Natural killer cell (primary cell): ENCODE results near the gene USP6. TPM values are rescaled to one million over a fixed set of nuclear protein-coding genes. Genes with fewer than 3 reads are reported as not detected.
"Not testable (repeated sequence)": the region's sequence is repeated elsewhere in the genome, so short reads cannot be mapped to it uniquely, and the experiment has no call there.

Experiments used
- ATAC-seq, 3 donors: fragments of 150-1000 bp in 2 of 3; fragments of 200-7000 bp in 1 of 3; cut with Tn5 transposase; 1 replicate in 1 of 3; 2 replicates in 2 of 3; pipeline ENCODE4 v1.10.0; 2021; ENCODE audit warnings: mild to moderate bottlenecking in 2 of 3, moderate library complexity in 2 of 3
- DNase-seq, 2 donors: peaks; one replicate each; pipeline versions ENCODE4 v3.0.0 to v3.0.0-alpha.2; 2013 to 2021; ENCODE audit warnings: mixed read lengths in 1 of 2
- H3K27ac ChIP-seq: one replicate; pipeline ENCODE4 v1.5.1; 2013; ENCODE audit warnings: mild to moderate bottlenecking, low read length
- H3K27me3 ChIP-seq: one replicate; pipeline ENCODE4 v1.6.1; 2013; ENCODE audit warnings: low read length; ENCODE audit not compliant: control insufficient read depth, insufficient read depth
- H3K36me3 ChIP-seq: one replicate; pipeline ENCODE4 v1.6.1; 2013; ENCODE audit warnings: low read length; ENCODE audit not compliant: control insufficient read depth, insufficient read depth
- H3K4me1 ChIP-seq: one replicate; pipeline ENCODE4 v1.6.1; 2013; ENCODE audit warnings: low read length; ENCODE audit not compliant: control insufficient read depth, insufficient read depth
- H3K4me3 ChIP-seq: one replicate; pipeline ENCODE4 v1.5.1; 2013; ENCODE audit warnings: low read length
- H3K9me3 ChIP-seq: one replicate; pipeline ENCODE4 v1.6.1; 2013; ENCODE audit warnings: low read length; ENCODE audit not compliant: control insufficient read depth, insufficient read depth
- H3K27ac Mint-ChIP-seq, 2 donors: one replicate each; pipeline ENCODE4 v1.8.0; 2022; ENCODE audit warnings: mild to moderate bottlenecking in 2 of 2, mixed read lengths in 2 of 2, moderate library complexity in 1 of 2
- H3K27me3 Mint-ChIP-seq, 2 donors: one replicate each; pipeline ENCODE4 v1.8.0; 2022; ENCODE audit warnings: low read depth in 2 of 2, mixed read lengths in 2 of 2
- H3K36me3 Mint-ChIP-seq: one replicate; pipeline ENCODE4 v1.8.0; 2022; ENCODE audit warnings: mixed read lengths
- H3K4me1 Mint-ChIP-seq, 2 donors: one replicate each; pipeline ENCODE4 v1.8.0; 2022; ENCODE audit warnings: mixed read lengths in 2 of 2
- H3K4me3 Mint-ChIP-seq: one replicate; pipeline ENCODE4 v1.8.0; 2022; ENCODE audit warnings: mild to moderate bottlenecking, moderate library complexity, mixed read lengths
- H3K9me3 Mint-ChIP-seq, 2 donors: one replicate each; pipeline ENCODE4 v1.8.0; 2022; ENCODE audit warnings: mixed read lengths in 2 of 2
- CTCF ChIP-seq: fragments of 200-600 bp; IDR thresholded peaks from one replicate; pipeline ENCODE4 v1.8.0; 2022; ENCODE audit warnings: antibody characterized with exemption
- WGBS: methylation state at CpG from one replicate; pipeline ENCODE4 v1.1.7; 2013; ENCODE audit warnings: missing lambda C conversion rate; ENCODE audit not compliant: insufficient coverage; 5-methylcytosine and 5-hydroxymethylcytosine counted together
- intact Hi-C: fragments of 100-400 bp; cut with micrococcal nuclease; formaldehyde crosslinking; loops from one replicate; pipeline ENCODE4 v1.14.2; 2022
- total RNA-seq, 4 donors: library from RNA; stranded (reverse); fragments of 120-200 nt in 1 of 4; gene quantifications; one replicate each; pipeline versions ENCODE4 v1.2.3 to v1.2.4, GENCODE V29; 2013 to 2022

USP6 gene
- total RNA-seq, 3 donors from 2014 or later (not counting 1 experiment from before 2014, with no cell fraction given), result 0.07 to 0.34 (median 0.13) TPM

GRCh38 chr17:5138616-5139457, 23.0 kb downstream of the USP6 start:
- 88% methylated on average over 24 of the region's 24 CpGs for WGBS
- intact Hi-C loops, result no loop called here

GRCh38 chr17:5139458-5139732, 23.6 kb downstream of the USP6 start:
- Mint-ChIP-seq H3K4me1 (no peaks in the 10 kb centered on the region), H3K27ac (no peak overlapping the region), H3K4me3 (no peak overlapping the region), H3K36me3 (no peaks in the 10 kb centered on the region), H3K27me3 (peaks cover 0 to 4% of the 10 kb centered on the region in 2 donors), H3K9me3 (no peaks in the 10 kb centered on the region)
- Histone ChIP-seq H3K27ac (no peak overlapping the region), H3K36me3 (no peaks in the 10 kb centered on the region), H3K4me1 (no peaks in the 10 kb centered on the region), H3K4me3 (no peak overlapping the region), H3K27me3 (no peaks in the 10 kb centered on the region), H3K9me3 (no peaks in the 10 kb centered on the region)
- DNase-seq, result no peak
- no peak for ATAC-seq
- TF ChIP-seq CTCF, result no peak
- WGBS, result 97% methylated on average over 5 of the region's 5 CpGs
- intact Hi-C loops, result no loop called here

More at GRCh38 chr17:5138616-5139457, 23.0 kb downstream of the USP6 start:
- DNase-seq (no peak), ATAC-seq (no peak)
- Histone ChIP-seq H3K36me3 (no peaks in the 10 kb centered on the region), H3K4me1 (no peaks in the 10 kb centered on the region), H3K27ac (no peak overlapping the region), H3K27me3 (no peaks in the 10 kb centered on the region), H3K4me3 (no peak overlapping the region), H3K9me3 (no peaks in the 10 kb centered on the region)
- Mint-ChIP-seq H3K27me3 (peaks cover 0 to 2% of the 10 kb centered on the region in 2 donors), H3K9me3 (no peaks in the 10 kb centered on the region), H3K4me3 (no peak overlapping the region), H3K4me1 (no peaks in the 10 kb centered on the region), H3K36me3 (no peaks in the 10 kb centered on the region), H3K27ac (no peak overlapping the region)
- TF ChIP-seq CTCF, result no peak

GRCh38 chr17:5142877-5143276, 27.0 kb downstream of the USP6 start:
- DNase-seq, H3K4me1 ChIP-seq, H3K36me3 ChIP-seq, H3K27ac ChIP-seq, H3K36me3 Mint-ChIP-seq, H3K9me3 ChIP-seq, intact Hi-C loops, H3K27me3 ChIP-seq, H3K4me1 Mint-ChIP-seq, H3K4me3 ChIP-seq, ATAC-seq, H3K9me3 Mint-ChIP-seq, H3K27ac Mint-ChIP-seq, H3K4me3 Mint-ChIP-seq: not testable (repeated sequence)
- WGBS, result 83% methylated on average over 2 of the region's 18 CpGs
- H3K27me3 Mint-ChIP-seq, result peaks cover 4 to 17% of the 10 kb centered on the region in 2 donors

GRCh38 chr17:5146122-5146521, 30.3 kb downstream of the USP6 start:
- H3K4me1 Mint-ChIP-seq, H3K9me3 Mint-ChIP-seq, H3K9me3 ChIP-seq: not testable (repeated sequence)

GRCh38 chr17:5160702-5161101, 44.9 kb downstream of the USP6 start:
- H3K4me1 Mint-ChIP-seq, H3K36me3 ChIP-seq, H3K4me3 Mint-ChIP-seq, H3K36me3 Mint-ChIP-seq, H3K9me3 Mint-ChIP-seq, DNase-seq, H3K4me1 ChIP-seq, ATAC-seq, H3K27me3 ChIP-seq, H3K4me3 ChIP-seq, H3K9me3 ChIP-seq, H3K27ac ChIP-seq, H3K27ac Mint-ChIP-seq, intact Hi-C loops: not testable (repeated sequence)
- no CpG with 5 or more reads among the region's 1 CpG for WGBS
- peaks cover 7 to 18% of the 10 kb centered on the region in 2 donors for H3K27me3 Mint-ChIP-seq

More at GRCh38 chr17:5146122-5146521, 30.3 kb downstream of the USP6 start:
- H3K4me1 ChIP-seq, DNase-seq, H3K4me3 ChIP-seq, H3K27ac Mint-ChIP-seq, H3K27ac ChIP-seq, ATAC-seq, intact Hi-C loops, H3K36me3 Mint-ChIP-seq, H3K27me3 ChIP-seq, H3K4me3 Mint-ChIP-seq, H3K36me3 ChIP-seq: not testable (repeated sequence)
- peaks cover 4 to 17% of the 10 kb centered on the region in 2 donors for H3K27me3 Mint-ChIP-seq
- no CpG with 5 or more reads among the region's 1 CpG for WGBS

- H3K9me3 Mint-ChIP-seq, H3K36me3 Mint-ChIP-seq, H3K4me3 Mint-ChIP-seq, H3K27ac Mint-ChIP-seq, H3K27me3 ChIP-seq, DNase-seq, H3K4me3 ChIP-seq, H3K4me1 Mint-ChIP-seq, H3K4me1 ChIP-seq, ATAC-seq, H3K9me3 ChIP-seq, intact Hi-C loops, H3K36me3 ChIP-seq, H3K27ac ChIP-seq: not testable (repeated sequence)
- 72% methylated on average over 3 of the region's 3 CpGs for WGBS
- peaks cover 7 to 18% of the 10 kb centered on the region in 2 donors for H3K27me3 Mint-ChIP-seq
Observed at GRCh38 chr17:5161793-5162192, 46.0 kb downstream of the USP6 start.
